ENCODE measurements around the gene TIMELESS. TPM values are rescaled to one million over a fixed set of nuclear protein-coding genes. Genes with fewer than 3 reads are reported as not detected.
A peak's percentile ranks its signal among the peaks of the same experiment; 100 is the strongest.
"Not testable (repeated sequence)": the region's sequence is repeated elsewhere in the genome, so short reads cannot be mapped to it uniquely, and the experiment has no call there.

Gene TIMELESS
- total RNA-seq, 1 experiment from 2014 or later = 25.9 TPM

DNA sequence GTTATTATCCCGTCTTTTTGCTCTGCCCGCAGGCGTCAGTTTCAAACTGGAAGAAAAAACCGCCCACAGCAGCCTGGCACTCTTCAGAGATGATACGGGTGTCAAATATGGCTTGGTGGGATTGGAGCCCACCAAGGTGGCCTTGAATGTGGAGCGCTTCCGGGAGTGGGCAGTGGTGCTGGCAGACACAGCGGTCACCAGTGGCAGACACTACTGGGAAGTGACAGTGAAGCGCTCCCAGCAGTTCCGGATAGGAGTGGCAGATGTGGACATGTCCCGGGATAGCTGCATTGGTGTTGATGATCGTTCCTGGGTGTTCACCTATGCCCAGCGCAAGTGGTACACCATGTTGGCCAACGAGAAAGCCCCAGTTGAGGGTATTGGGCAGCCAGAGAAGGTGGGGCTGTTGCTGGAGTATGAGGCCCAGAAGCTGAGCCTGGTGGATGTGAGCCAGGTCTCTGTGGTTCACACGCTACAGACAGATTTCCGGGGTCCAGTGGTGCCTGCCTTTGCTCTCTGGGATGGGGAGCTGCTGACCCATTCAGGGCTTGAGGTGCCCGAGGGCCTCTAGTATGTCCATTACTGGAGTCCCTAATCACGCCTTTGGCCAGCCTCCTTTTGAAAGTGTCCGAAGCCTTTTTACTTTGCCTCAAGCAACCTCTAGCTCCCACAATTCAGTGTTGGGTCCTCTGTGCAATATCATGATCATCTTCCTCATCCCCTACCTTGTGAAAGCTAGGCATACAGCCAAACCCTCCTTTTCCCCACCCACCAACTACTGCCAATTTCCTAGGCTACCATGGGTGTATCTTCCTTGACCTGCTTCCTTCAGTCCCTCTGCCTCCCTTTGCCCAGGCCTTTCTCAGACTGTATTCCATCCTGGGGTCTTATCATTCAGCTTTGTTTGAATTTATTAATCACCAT is 20.0 kb upstream of the TIMELESS start:
- no peak for DNase-seq (ENCODE audit: low read depth)

DNA sequence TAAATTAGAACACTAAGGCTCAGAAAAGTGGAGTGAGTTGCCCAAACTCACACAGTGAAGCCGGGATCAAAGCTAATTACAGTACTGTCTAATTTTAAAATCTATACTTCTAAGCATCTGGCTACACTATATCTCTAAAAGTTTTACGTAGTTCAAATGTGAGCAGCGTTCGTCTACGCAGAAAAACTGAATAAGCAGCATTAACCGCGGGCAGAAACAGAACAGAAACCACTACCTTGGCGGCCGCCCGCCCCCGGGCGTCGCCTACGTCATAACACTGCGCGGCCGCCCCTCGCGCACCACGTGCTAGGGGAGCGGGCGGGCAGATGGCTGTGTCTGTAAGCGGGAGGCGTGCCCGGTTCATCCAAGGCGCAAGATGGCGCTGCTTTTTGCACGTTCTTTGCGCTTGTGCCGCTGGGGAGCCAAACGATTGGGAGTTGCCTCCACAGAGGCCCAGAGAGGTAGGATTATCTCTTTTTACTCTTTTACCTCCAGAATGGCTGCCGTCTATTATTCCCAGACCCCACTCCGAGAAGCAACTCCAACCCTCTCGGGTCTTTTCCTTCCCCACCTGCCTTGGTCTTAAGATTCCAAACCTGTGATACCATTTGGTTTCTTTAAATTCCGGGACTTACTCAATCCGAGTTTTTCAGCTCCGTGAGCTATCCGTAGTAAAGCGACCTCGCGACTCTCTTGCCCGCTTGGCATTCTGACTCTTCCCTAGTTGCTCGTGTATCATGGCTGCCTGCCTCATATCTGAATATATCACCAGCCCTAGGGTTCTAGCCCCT is 19.2 kb upstream of the TIMELESS start, which contains the start of gene SPRYD4:
SPRYD4 (plus strand) TSS at position 363 of the 791 bp plus-strand sequence; CDS start at position 377, 14 bp downstream.
- peak; percentile 90 for DNase-seq (ENCODE audit: low read depth)

DNA sequence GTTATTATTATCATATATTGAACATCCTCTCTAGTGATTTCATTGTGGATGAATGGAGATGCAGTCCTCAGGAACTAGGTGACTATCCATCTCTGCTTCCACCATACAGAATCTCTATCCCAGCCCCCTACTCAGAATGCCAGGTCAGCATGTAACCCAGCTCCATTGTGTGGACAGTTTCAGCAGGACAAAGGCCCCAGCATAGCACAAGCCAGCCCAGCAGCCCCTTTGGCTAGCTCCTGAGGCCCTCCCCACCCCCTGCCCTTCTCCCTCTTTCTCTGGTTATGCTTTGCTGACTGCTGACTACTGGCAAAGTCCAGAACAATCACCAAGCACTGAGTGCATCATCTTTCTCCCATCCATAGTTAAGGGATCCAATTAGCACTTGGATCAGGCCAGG is 13.3 kb upstream of the TIMELESS start:
- DNase-seq (ENCODE audit: low read depth) = no peak

DNA sequence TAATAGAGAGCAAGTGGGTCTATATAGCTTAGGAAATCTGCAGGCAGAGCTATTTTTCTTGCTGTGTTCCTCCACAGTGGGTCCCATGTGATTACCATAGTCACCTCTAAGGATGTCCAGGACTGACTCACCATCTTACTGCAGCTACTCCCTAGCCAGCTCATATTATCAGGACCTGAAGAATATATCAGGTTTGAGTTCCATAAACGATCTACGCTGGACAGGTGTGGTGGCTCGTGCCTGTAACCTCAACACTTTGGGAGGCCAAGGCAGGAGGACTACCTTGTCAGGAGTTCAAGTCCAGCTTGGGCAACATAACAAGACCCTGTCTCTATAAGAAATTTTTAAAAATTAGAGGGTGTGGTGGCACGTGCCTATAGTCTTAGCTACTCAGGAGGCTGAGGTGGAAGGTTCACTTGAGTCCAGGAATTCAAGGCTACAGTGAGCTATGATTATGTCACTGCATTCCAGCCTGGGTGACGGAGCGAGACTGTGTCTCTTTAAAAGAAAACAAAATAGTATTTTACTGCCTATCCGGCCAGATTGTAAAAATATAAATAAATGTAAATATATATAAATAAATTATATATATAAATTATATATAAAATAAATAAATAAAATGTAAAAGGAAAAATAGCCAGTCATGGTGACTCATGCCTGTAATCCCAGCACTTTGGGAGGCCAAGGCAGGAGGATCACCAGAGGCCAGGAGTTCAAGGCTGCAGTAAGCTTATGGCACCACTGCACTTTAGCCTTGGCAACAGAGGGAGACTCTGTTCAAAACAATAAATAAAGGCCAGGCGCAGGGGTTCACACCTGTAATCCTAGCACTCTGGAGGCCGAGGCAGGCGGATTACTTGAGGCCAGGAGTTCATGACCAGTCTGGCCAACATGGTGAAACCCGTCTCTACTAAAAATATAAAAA is 12.3 kb upstream of the TIMELESS start:
- DNase-seq (ENCODE audit: low read depth) = peak; percentile 35

DNA sequence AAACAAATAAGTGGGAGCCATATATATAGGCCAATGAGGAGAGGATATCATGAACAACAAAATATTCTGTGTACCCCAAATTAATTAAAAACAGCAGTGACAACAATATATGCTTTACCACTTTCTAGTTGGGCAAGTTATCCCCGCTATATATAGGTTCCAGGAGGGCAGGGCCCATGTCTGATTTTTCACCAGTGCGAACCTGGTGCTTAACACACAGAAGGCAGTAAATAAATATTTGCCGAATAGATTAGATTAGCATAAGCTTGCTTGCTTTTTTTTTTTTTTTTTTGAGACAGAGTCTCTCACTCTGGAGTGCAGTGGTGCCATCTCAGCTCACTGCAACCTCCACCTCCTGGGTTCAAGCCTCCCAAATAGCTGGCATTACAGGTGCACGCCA is 8.6 kb upstream of the TIMELESS start:
- no peak for DNase-seq (ENCODE audit: low read depth)

DNA sequence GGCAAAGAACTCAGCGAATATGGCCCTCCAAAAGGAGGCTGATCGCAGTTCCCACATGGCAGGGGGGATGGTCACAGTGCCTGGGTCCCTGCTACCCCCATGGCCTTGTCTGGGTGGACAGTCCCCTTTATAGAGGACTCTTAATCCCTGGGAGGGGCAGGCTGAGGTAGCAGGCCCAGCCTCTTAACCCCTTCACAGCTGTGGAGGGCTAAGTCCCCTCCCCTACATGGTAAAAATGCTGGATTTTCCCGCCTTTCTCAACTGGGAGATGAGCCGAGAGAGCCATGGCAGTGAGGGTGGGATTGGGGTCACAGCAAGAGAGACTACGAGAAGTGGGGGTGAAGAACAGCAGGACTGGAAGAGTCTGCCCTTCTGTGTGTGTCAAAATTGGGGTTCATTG is 5.3 kb upstream of the TIMELESS start, which contains the start of gene MIP:
MIP (minus strand) TSS at position 101 of the 400 bp plus-strand sequence; CDS start at position 57, 44 bp downstream.
- DNase-seq (ENCODE audit: low read depth) = no peak

DNA sequence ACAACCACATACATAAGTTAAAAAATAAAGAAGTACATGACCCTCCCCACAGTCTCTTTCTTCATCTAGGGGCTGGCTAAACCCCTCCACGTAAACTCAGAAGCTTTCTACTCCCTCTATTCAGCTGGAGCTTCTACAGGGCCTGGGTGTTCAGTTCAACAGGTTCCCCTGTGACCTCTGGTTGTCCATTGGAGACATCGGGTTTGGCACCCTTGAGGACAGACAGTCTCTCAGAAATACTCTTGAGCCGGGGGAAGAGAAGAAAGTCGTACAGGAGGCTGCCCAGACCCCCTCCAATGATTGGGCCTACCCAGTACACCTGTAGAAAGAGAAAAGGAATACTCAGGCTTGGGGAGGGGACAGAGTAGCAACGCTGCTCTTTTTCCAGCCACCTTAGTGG is 1.9 kb upstream of the TIMELESS start:
- no peak for DNase-seq (ENCODE audit: low read depth)

DNA sequence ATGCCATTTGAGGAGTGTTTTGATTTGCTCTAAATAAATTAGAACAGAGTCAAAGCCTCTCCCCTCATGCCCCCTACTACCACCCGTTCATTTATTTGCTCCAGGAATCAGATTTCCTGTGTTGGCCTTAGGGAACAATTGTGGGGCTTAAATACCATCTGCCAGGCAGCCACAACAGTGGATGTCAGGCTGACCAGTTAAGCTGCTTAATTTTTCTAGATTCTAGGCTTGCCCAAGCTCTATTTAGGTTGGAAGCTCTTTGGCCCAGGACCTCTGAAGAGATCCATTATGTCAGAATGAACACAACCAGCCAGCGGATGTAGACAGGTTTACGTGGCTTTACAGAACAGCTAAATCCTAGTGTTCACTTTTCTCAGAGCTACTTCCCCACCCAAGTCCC is 1.0 kb upstream of the TIMELESS start:
- no peak for DNase-seq (ENCODE audit: low read depth)

DNA sequence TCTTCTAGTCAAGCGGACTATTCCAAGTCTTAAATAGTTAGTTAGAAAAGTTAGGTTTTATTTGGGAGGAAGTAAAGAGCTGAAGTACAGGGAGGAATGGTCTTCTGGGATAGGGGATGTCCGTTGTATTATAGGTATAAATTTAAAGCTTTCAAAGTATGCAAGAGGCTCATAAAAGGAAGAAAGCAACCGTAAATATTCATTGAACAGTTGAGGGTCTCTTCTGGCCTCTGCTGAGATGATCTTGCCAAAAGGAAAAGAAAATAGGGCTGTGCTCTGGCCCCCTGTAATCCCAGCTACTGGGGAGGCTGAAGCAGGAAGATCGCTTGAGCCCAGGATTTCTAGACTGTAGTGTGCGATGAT is 377 bp upstream of the TIMELESS start:
- no peak for DNase-seq (ENCODE audit: low read depth)

DNA sequence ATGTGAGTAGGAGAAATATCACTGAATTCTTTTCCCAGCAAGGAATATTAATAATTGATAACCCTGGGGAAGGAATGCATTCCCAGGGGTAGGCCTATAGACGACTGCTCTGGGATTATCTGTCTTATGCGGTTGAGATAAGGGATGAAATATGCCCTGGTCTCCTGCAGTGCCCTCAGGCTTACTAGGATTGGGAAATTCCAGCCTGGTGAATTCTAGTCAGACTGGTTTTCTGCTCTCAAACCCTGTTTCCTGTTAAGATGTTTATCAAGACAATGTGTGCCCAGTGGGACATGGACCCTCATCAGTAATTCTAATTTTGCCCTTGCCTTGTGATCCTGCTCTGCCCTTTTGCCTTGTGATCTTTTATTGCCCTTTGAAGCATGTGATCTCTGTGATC is 6.0 kb downstream of the TIMELESS start:
- DNase-seq (ENCODE audit: low read depth) = not testable (repeated sequence)

DNA sequence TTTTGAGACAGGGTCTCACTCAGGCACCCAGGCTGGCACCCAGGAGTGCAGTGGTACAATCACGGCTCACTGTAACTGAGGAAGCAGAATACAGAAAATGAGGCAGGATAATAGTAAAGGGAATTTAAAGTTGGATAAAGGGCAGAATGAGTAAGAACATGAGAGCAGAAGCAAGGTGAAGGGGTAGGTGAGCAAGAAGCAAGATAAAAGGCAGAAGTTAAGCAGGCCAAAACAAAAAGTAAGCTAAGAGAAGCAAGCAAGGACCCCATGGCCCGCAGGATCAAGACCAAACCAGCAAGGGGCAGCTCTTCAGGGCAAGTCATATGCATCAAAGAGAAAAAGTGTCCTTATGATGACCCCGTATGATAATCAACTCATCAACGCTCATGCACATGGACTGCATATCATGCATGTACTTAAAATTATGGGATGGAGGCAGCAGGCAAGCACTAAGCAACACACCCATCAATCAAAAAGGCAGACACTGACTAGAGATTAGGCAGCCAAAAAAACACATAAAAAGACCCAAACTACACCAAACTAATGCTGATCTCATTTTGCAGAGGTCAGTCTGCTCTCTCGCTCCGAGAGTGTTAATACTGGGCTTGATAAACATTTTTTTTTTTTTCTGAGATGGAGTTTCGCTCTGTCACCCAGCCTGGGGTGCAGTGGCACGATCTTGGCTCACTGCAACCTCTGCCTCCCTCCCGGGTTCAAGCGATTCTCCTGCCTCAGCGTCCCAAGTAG is 11.6 kb downstream of the TIMELESS start:
- no peak for DNase-seq (ENCODE audit: low read depth)

DNA sequence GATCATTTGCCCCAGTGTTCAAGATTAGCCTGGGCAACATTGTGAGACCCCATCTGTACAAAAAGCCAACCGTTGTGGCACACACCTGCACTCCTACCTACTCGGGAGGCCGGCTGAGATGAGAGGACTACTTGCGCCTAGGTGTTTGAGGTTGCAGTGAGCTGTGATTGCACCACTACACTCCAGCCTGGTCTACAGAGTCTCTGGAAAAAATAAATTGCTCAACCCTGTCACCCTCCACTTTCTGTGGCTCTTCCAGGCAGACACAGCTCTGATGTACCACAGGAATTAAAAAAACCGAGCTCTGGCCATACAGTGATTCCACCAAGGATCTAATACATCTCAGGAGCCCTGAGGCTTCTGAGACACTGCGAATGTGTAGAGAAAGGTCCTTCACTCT is 14.4 kb downstream of the TIMELESS start:
- DNase-seq (ENCODE audit: low read depth) = no peak

DNA sequence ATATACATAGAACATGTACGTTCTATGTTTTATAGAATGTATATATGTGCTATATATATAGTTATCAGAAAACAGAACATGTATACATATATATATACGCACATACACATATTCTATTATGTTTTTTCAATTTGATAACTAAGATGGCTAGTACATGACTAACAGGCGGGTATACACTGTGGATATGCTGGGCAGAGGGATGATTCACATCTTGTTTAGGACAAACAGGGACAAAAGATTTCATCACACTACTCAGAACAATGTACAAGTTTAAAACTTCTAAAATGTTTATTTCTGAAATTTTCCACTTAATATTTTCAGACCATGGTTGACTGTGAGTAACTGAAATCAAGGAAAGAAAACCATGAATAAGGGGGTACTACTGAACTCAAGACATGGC is 17.4 kb downstream of the TIMELESS start:
- peak; percentile 15 for DNase-seq (ENCODE audit: low read depth)

DNA sequence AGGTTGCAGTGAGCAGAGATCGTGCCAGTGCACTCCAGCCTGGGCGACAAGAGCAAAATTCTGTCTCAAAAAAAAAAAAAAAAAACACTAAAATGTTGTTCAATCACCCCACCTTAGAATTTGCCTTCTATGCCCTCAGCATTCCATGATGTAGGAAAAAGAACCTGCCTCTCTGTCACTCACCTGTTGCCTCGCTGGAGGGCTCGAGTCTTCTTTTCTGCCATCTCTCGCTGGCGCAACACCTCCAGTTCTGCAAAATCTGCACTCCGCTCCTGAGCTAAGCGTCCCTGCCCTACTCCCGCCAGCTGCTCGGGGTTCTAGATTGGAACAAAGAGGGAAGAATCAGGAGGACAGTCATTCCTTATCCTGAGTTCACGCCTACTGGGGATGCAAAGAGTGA is 17.9 kb downstream of the TIMELESS start:
- no peak for DNase-seq (ENCODE audit: low read depth)

DNA sequence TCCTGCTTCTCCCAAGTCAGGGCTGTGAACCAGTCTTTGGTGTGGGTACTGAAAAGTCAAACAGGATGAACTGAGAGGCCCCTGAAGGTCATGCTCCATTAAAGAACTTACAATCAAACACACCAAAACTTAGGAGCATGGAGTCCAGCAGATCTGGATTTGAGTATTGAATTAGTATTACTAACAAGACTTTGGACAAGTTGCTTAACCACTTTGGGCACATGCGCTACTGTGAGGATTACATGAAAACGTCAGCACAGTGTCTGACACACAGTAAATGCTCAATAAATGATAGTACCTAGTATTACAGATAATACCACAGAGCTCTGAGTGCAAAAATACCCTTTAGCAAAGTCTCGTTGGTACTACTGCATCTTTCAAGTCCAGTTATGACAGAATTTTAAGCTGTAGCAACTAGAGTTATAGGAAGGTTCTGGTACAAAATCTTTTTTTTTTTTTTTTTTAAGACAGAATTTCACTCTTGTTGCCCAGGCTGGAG is 23.2 kb downstream of the TIMELESS start:
- DNase-seq (ENCODE audit: low read depth) = no peak

DNA sequence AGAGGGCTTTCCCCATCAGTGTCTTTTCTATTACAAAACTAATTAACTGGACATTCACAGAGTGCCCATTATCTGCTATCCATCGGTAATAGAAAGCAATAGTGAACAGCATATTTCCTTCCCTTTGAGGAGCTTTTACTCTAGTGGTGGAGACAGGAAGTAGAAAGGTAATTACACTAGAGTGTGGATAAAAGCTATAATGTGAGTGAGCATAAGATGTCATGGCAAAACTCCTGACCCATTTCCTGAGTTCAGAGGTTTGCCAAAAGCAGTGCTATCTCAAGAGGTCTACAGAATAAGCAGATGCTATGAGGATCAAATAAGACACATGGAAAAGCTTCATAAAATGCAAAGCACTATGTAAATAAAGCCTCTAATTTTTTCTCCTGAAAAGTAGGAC is 24.0 kb downstream of the TIMELESS start:
- no peak for DNase-seq (ENCODE audit: low read depth)

DNA sequence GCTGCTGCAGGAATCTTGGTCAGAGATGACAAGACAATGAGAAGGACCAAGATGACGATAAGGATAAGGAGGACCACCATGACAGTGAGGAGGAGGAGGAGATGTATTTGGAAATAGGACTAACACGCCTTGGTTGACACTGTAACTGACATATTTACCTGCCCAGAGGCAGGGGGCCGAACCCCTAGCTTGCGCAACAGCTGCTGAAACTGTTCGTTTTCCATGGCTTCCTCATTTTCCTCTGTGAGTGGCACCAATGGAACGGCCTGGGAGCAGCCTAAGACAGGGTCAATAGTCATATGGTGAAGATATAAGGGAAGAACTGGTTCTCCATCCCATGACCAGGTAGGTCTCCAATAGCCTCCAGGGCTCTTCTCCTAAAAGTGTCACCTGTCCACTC is 28.8 kb downstream of the TIMELESS start:
- no peak for DNase-seq (ENCODE audit: low read depth)

DNA sequence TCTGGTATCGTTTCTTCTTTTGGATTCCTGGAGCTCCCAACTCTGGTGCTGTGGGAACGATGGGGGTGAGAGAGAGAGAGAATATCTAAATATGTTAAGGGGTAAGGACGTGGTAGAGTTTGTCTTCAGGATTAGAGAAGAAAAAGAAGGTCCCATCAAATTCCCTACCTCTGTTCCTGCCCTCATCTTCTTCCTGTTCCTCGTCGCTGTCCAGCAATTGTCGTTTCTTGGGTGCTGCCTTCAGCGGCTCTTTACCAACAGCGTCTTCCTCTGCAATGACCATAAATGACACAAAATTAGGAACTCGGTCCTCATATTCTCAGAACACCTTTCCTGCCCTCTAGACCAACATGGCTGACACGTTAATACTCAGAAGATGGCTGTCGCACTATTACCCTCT is 31.5 kb downstream of the TIMELESS start:
- no peak for DNase-seq (ENCODE audit: low read depth)

DNA sequence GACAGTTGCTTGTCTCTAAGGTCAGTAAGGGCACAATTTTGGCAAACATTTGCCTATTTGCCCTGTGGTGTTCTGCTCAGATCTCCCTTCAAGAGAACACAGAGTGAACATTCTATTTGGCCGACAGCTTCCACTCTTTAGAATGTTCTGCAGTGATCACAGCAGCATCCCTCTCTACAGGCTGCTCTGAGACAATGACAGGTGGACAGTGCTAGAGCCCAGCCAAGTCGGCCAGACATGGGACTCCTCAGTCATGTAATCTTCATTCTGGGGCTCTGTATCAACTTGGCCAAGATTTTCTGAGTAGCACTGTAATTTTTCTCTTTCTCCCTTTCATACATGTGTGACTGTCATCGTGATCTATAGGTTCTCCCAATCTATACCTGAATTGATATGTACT is 34.8 kb downstream of the TIMELESS start:
- DNase-seq (ENCODE audit: low read depth) = no peak

DNA sequence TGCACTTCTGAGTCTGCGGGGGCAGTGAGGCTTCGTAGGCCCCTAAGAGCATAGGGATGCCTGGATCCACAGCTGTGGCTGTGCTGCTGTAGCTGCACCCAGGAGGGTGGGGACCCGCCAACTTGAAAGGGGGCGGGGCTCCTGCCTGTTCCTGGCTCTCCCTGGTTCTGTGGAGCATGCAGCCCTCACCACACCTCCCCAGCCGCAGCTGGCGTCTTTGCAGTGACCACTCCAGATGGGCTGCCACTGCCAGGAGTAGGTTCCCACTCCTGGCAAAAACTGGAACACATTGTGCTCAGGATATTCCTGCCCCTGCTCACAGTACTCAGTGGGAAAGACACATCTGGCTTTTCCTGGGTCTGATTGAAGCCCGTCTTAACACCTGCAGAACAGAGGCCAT is 35.8 kb downstream of the TIMELESS start:
- DNase-seq (ENCODE audit: low read depth) = no peak
